ENCODE measurements around the gene CLSTN2.

- no peak for TF ChIP-seq CTCF (tag by site-specific recombination; IDR thresholded peaks at IDR 0.05)
- TF ChIP-seq ZNF174 (tag by site-specific recombination; IDR thresholded peaks at IDR 0.05): no peak
- no peak for TF ChIP-seq TCF7L2 (IDR thresholded peaks at IDR 0.05; ENCODE audit: borderline replicate concordance, low read depth, low read length)
- no peak for TF ChIP-seq SP2 (tag by site-specific recombination; IDR thresholded peaks at IDR 0.05)
- TF ChIP-seq PRDM1 (tag by site-specific recombination; IDR thresholded peaks at IDR 0.05): no peak
- no peak for TF ChIP-seq HOXA7 (CRISPR knock-in tag; IDR thresholded peaks at IDR 0.05; ENCODE audit: borderline replicate concordance)
- TF ChIP-seq ZNF280C (tag by site-specific recombination; IDR thresholded peaks at IDR 0.05): no peak
- no peak for TF ChIP-seq ZNF624 (tag by site-specific recombination; IDR thresholded peaks at IDR 0.05)
- no peak for TF ChIP-seq ZNF391 (tag by site-specific recombination; IDR thresholded peaks at IDR 0.05; ENCODE audit: borderline replicate concordance, low read depth)
- TF ChIP-seq ZNF561 (tag by site-specific recombination; IDR thresholded peaks at IDR 0.05; ENCODE audit: borderline replicate concordance): no peak
- TF ChIP-seq ZBTB17 (tag by site-specific recombination; IDR thresholded peaks at IDR 0.05): no peak
- no peak for TF ChIP-seq ATF2 (tag by site-specific recombination; IDR thresholded peaks at IDR 0.05; ENCODE audit: low read depth)
Measured at GRCh38 chr3:140617135-140617534, 682.1 kb downstream of the CLSTN2 start.

Data from HEK293 (cell line).